ENCODE results near the gene CAB39L.
A peak's percentile ranks its signal among the peaks of the same experiment; 100 is the strongest.

The CAB39L gene

GRCh38 chr13:49443704-49444523 is at the start of gene CAB39L, which contains the start of gene SETDB2:
CAB39L (minus strand) TSS chr13:49444064; CDS start chr13:49382910, 61,154 bp downstream.
SETDB2 (plus strand) TSS chr13:49444274; CDS start chr13:49451894, 7,620 bp downstream.
- peak; percentile 99 for DNase-seq (ENCODE audit: low read depth)
- TF ChIP-seq CTCF (conservative IDR thresholded peaks at IDR 0.05; ENCODE audit: control insufficient read depth, insufficient read depth, low read depth, low read length) = peak; percentile 9
- peak within 1 kb of the TSS; percentile 93 for H3K4me3 ChIP-seq (ENCODE audit: control insufficient read depth, low read depth, low read length)

GRCh38 chr13:49488563-49488962 is 44.7 kb upstream of the CAB39L start:
- no peak for DNase-seq (ENCODE audit: low read depth)
- TF ChIP-seq CTCF (conservative IDR thresholded peaks at IDR 0.05; ENCODE audit: control insufficient read depth, insufficient read depth, low read depth, low read length) = no peak
- no peak overlapping the region for H3K4me3 ChIP-seq (ENCODE audit: control insufficient read depth, low read depth, low read length)

- DNase-seq (ENCODE audit: low read depth) = no peak
- no peak overlapping the region for H3K4me3 ChIP-seq (ENCODE audit: control insufficient read depth, low read depth, low read length)
- TF ChIP-seq CTCF (conservative IDR thresholded peaks at IDR 0.05; ENCODE audit: control insufficient read depth, insufficient read depth, low read depth, low read length) = no peak
These were observed 37.9 kb upstream of the CAB39L start for GRCh38 chr13:49481788-49482187.

GRCh38 chr13:49476529-49476928 is 32.7 kb upstream of the CAB39L start:
- H3K4me3 ChIP-seq (ENCODE audit: control insufficient read depth, low read depth, low read length) = no peak overlapping the region
- DNase-seq (ENCODE audit: low read depth) = no peak
- no peak for TF ChIP-seq CTCF (conservative IDR thresholded peaks at IDR 0.05; ENCODE audit: control insufficient read depth, insufficient read depth, low read depth, low read length)

- H3K4me3 ChIP-seq (ENCODE audit: control insufficient read depth, low read depth, low read length) = no peak overlapping the region
- no peak for TF ChIP-seq CTCF (conservative IDR thresholded peaks at IDR 0.05; ENCODE audit: control insufficient read depth, insufficient read depth, low read depth, low read length)
- DNase-seq (ENCODE audit: low read depth) = peak; percentile 33
These were observed 28.3 kb upstream of the CAB39L start for GRCh38 chr13:49472186-49472585.

GRCh38 chr13:49466292-49466838 is 22.5 kb upstream of the CAB39L start:
- H3K4me3 ChIP-seq (ENCODE audit: control insufficient read depth, low read depth, low read length) = no peak overlapping the region
- no peak for TF ChIP-seq CTCF (conservative IDR thresholded peaks at IDR 0.05; ENCODE audit: control insufficient read depth, insufficient read depth, low read depth, low read length)
- DNase-seq (ENCODE audit: low read depth) = no peak

Data from fibroblast of mammary gland (primary cell).